ENCODE data around the gene MTHFD2L.

GRCh38 chr4:74309223-74309622 lies 151.3 kb downstream of the MTHFD2L start:
- TF ChIP-seq POLR2A (IDR thresholded peaks at IDR 0.05) (no peak), CTCF (IDR thresholded peaks at IDR 0.05) (no peak), POLR2AphosphoS5 (IDR thresholded peaks at IDR 0.05) (no peak), EP300 (IDR thresholded peaks at IDR 0.05) (no peak)
